ENCODE results near the gene RTRAF. TPM values are rescaled to one million over a fixed set of nuclear protein-coding genes. Genes with fewer than 3 reads are reported as not detected.

The RTRAF gene
- total RNA-seq, 4 donors from 2014 or later: 72.2 to 109 (median 84.7) TPM

- no peaks in the 10 kb centered on the region for H3K9me3 ChIP-seq
- no peaks in the 10 kb centered on the region for H3K27me3 ChIP-seq
- 79 to 83% methylated on average over 1 to 2 of the region's 5 CpGs for WGBS, 2 donors (ENCODE audit: low coverage in 1 of 2)
- H3K4me1 ChIP-seq: peaks cover 26 to 72% (median 36%) of the 10 kb centered on the region in 3 donors
- ATAC-seq: no peak
- no peak for TF ChIP-seq EP300 (IDR thresholded peaks at IDR 0.05)
- TF ChIP-seq POLR2AphosphoS5 (IDR thresholded peaks at IDR 0.05): no peak
- TF ChIP-seq CTCF (IDR thresholded peaks at IDR 0.05): peak; percentile 27 to 70 (median 38)
- no peak for TF ChIP-seq POLR2A (IDR thresholded peaks at IDR 0.05)
- peaks cover 0 to 39% of the 10 kb centered on the region in 2 donors for H3K36me3 ChIP-seq
- H3K27ac ChIP-seq: peak overlapping the region; percentile 16 to 90 (median 80)
- H3K4me3 ChIP-seq: no peak overlapping the region
Observed at GRCh38 chr14:52043690-52044089, 54.3 kb downstream of the RTRAF start.

DNA sequence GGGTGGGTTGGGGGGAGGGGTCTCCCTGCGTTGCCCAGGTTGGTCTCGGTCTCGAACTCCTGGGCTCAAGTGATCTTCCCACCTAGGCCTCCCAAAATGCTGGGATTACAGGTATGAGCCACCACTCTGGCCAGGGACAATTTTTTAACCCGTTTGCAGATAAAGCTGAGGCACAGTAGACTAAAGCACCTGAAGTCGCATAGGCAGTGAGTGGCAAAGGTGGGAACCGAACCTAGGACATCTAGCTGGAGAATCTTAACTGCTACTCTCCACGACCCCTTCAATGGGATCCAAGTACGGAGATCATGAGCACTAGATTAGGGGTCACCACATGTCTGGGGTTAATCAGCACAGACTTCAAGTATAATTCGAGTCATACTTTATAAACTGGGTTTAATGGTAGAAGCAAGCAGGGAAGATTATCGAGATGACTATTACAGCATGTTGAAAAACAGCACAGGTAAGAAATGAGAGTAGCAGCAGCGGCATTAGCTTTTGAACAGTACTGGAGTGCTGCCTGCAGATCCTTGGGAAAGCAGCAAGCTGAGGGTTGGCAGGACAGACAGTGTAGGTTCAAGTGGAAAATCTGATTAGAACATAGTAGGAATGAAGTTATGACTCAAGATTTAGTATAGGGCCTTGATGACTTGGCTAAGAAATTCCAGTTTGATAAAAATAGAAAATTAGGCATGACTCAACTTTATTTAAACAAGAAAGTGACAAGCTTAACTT lies 55.6 kb downstream of the RTRAF start:
- WGBS, 2 donors (ENCODE audit: low coverage in 1 of 2): 23 to 38% methylated on average over 5 to 6 of the region's 11 CpGs
- H3K27me3 ChIP-seq: no peaks in the 10 kb centered on the region
- peaks cover 0 to 26% of the 10 kb centered on the region in 2 donors for H3K36me3 ChIP-seq
- H3K9me3 ChIP-seq: no peaks in the 10 kb centered on the region
- H3K27ac ChIP-seq: peak overlapping the region; percentile 85 to 90 (median 86)
- no peak overlapping the region for H3K4me3 ChIP-seq
- peak; percentile 87 for TF ChIP-seq POLR2AphosphoS5 (IDR thresholded peaks at IDR 0.05)
- TF ChIP-seq POLR2A (IDR thresholded peaks at IDR 0.05): no peak
- H3K4me1 ChIP-seq: peaks cover 32 to 85% (median 49%) of the 10 kb centered on the region in 3 donors
- peak; percentile 82 for ATAC-seq

- H3K9me3 ChIP-seq: no peaks in the 10 kb centered on the region
- no peak for ATAC-seq
- no peak for TF ChIP-seq POLR2A (IDR thresholded peaks at IDR 0.05)
- TF ChIP-seq EP300 (IDR thresholded peaks at IDR 0.05): no peak
- no peak for TF ChIP-seq POLR2AphosphoS5 (IDR thresholded peaks at IDR 0.05)
- TF ChIP-seq CTCF (IDR thresholded peaks at IDR 0.05): no peak
- H3K4me3 ChIP-seq: no peak overlapping the region
- peaks cover 0 to 12% of the 10 kb centered on the region in 2 donors for H3K36me3 ChIP-seq
- H3K27me3 ChIP-seq: no peaks in the 10 kb centered on the region
- peak overlapping the region; percentile 68 to 90 (median 80) for H3K27ac ChIP-seq
- 8 to 17% methylated on average over 2 of the region's 2 CpGs for WGBS, 2 donors (ENCODE audit: low coverage in 1 of 2)
- H3K4me1 ChIP-seq: peaks cover 38 to 99% (median 64%) of the 10 kb centered on the region in 3 donors
Observed at GRCh38 chr14:52046376-52046917, 57.1 kb downstream of the RTRAF start.

- TF ChIP-seq POLR2A (IDR thresholded peaks at IDR 0.05) (no peak), CTCF (IDR thresholded peaks at IDR 0.05) (no peak), POLR2AphosphoS5 (IDR thresholded peaks at IDR 0.05) (no peak)
- Histone ChIP-seq H3K4me1 (peaks cover 48 to 99% (median 62%) of the 10 kb centered on the region in 3 donors), H3K27me3 (no peaks in the 10 kb centered on the region), H3K9me3 (no peaks in the 10 kb centered on the region), H3K36me3 (no peaks in the 10 kb centered on the region), H3K27ac (peak overlapping the region; percentile 64 to 90 (median 80)), H3K4me3 (no peak overlapping the region)
- WGBS, 2 donors (ENCODE audit: low coverage in 1 of 2): 31 to 83% methylated on average over 6 to 7 of the region's 10 CpGs
- ATAC-seq: no peak
Observed at GRCh38 chr14:52048116-52048515, 58.8 kb downstream of the RTRAF start.

DNA sequence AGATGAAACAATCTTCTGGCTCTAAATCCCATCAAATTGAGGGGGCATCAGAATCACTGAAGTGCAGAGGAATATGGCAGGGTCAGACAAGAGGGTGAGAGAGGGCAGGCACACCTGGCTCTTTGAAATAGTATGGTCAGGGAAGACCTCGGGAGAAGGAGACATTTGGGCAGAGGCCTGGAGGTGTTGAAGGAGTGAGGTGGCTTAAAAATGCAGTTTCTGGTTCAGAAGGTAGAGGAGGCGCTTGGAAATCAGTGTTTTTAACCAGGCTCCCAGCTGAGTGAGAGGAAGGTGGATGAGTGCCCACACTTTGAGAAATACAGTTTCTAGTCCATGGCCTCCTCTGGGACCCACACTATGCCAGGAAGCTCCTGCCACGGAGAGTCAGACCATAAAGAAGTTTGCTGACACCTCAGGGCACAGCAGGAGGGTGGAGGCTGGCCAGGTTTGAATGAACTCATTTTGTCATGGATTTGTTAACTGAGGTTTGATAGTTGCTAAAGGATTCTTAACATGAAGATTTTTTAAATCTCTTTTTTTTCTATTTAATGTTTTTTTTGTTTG lies 59.4 kb downstream of the RTRAF start:
- no peak overlapping the region for H3K4me3 ChIP-seq
- peaks cover 50 to 99% (median 69%) of the 10 kb centered on the region in 3 donors for H3K4me1 ChIP-seq
- WGBS, 2 donors (ENCODE audit: low coverage in 1 of 2): 52 to 54% methylated on average over 3 of the region's 3 CpGs
- no peaks in the 10 kb centered on the region for H3K9me3 ChIP-seq
- peaks cover 0 to 3% of the 10 kb centered on the region in 2 donors for H3K36me3 ChIP-seq
- ATAC-seq: peak; percentile 15
- TF ChIP-seq POLR2AphosphoS5 (IDR thresholded peaks at IDR 0.05) (peak; percentile 39), POLR2A (IDR thresholded peaks at IDR 0.05) (no peak), EP300 (IDR thresholded peaks at IDR 0.05) (no peak)
- H3K27me3 ChIP-seq: no peaks in the 10 kb centered on the region
- H3K27ac ChIP-seq: peak overlapping the region; percentile 64 to 90 (median 80)

All from gastroesophageal sphincter (tissue), 4 donors.